Astrocyte of the spinal cord (primary cell): ENCODE data around the gene RNF144A.

Experiments
- DNase-seq: peaks from one replicate; pipeline ENCODE4 v3.0.0; 2011; ENCODE audit warnings: low read depth, low spot score
- H3K4me3 ChIP-seq: 2 replicates; pipeline ENCODE4 v1.5.1; 2011; ENCODE audit warnings: low read depth, mild to moderate bottlenecking, low read length, moderate library complexity
- CTCF ChIP-seq: IDR thresholded peaks from 2 replicates; pipeline ENCODE4 v1.5.1; 2012; ENCODE audit warnings: low read depth, mild to moderate bottlenecking, low read length, inconsistent platforms
- in situ Hi-C: cut with HindIII; loops from 2 replicates; pipeline ENCODE4 v1.10.0; 2017; ENCODE audit warnings: low sequenced_read_pairs

Gene RNF144A

GRCh38 chr2:7029291-7030059 lies 112.3 kb downstream of the RNF144A start:
- H3K4me3 ChIP-seq, result no peak overlapping the region
- in situ Hi-C loops, result no loop called here
- TF ChIP-seq CTCF, result no peak
- DNase-seq, result no peak

GRCh38 chr2:7030810-7031209 lies 113.6 kb downstream of the RNF144A start:
- H3K4me3 ChIP-seq, result no peak overlapping the region
- no peak for TF ChIP-seq CTCF
- in situ Hi-C loops, result no loop called here
- no peak for DNase-seq

GRCh38 chr2:7031547-7032245 lies 114.5 kb downstream of the RNF144A start:
- peak; percentile 18 for DNase-seq
- TF ChIP-seq CTCF, result no peak
- in situ Hi-C loops, result no loop called here
- no peak overlapping the region for H3K4me3 ChIP-seq

GRCh38 chr2:7032371-7032770 lies 115.2 kb downstream of the RNF144A start:
- in situ Hi-C loops, result no loop called here
- no peak for DNase-seq
- TF ChIP-seq CTCF, result no peak
- H3K4me3 ChIP-seq, result no peak overlapping the region

GRCh38 chr2:7033136-7033960 lies 116.1 kb downstream of the RNF144A start:
- no peak overlapping the region for H3K4me3 ChIP-seq
- no peak for DNase-seq
- no peak for TF ChIP-seq CTCF
- in situ Hi-C loops, result no loop called here

GRCh38 chr2:7034303-7034702 lies 117.1 kb downstream of the RNF144A start:
- in situ Hi-C loops, result no loop called here
- peak; percentile 33 for TF ChIP-seq CTCF
- H3K4me3 ChIP-seq, result no peak overlapping the region
- DNase-seq, result peak; percentile 29
